Raji (cell line): ENCODE results near the gene HOXA2.

Experiments used
- POLR2A ChIP-seq: IDR thresholded peaks from 2 replicates; pipeline ENCODE4 v1.6.1; 2011; ENCODE audit warnings: low read depth, low read length, control low read depth; ENCODE audit not compliant: insufficient read depth

Gene HOXA2

DNA sequence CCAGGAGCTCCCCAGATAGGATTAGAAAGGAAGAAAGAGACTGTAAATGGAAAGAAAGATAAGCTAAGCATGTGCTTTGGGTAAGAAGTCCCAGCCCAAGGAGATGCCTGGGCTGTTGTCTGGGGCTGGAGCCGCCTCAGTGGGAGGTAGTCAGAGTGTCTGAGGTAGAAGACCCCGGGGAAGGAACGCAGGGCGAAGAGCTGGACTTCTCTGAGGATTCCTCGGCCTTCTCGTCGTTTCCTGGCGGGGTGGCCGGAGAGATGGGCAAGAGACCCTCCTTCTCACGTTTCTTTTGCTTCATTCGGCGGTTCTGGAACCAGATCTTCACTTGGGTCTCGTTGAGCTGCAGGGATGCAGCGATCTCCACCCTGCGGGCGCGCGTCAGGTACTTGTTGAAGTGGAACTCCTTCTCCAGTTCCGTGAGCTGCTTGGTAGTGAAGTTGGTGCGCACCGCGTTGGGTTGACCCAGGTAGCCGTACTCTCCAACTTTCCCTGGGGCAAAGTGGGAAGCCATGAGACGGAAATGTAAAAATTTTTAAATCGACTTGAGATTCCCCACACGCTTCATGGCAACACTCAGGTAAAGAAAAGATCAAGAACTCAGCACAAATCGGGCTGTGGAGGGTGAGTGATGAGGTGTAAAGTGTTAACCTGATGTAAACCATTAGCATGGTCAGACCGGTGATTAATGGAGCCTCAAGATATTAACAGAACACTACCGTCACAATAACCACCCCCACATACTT lies 8.0 kb downstream of the HOXA2 start:
- TF ChIP-seq POLR2A = no peak

DNA sequence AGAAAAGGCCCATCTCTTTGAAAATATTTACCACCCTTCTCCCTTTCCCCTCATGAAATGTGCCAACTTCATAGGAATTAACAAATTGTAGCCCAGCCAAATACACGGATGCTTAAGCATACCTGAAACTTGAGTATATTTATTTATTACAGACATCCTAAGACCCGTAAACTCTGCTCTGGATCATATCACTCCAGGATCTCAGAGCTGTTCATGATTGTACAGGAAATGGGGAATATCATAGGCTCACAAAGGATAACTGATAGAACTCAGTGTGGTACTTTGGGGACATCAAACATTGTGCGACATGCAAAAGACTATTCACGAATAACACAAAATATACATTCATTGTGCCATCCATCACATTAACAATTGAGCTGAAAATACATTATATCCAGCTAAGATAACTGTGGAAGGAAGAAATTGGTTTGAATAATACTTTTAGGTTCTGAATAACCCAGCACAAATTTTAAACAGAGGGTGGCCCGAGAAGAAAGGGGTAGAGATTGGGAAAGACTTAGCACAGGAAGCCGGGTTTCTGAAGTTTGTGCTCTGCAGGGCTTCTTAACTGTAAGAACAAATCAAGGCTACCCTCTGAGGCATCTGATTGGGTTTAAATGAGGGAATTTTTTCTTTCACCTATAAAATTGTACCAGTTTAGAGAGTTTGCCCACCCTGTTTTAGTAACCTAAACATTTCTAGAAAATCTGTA lies 9.1 kb downstream of the HOXA2 start:
- TF ChIP-seq POLR2A = no peak

DNA sequence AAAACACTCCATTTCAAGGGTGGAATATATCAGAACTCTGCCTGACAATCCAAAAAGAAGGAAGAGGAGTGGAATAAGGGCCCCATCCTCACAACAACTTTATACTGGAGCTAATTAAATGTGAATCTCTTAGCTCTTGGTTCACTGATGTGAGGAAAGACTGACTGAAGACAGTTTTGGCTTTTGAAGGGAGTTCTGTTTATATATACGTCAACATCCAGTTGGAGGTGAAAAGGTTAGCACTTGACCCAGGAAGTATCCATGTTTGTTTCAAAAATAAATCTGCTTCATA lies 9.7 kb downstream of the HOXA2 start:
- no peak for TF ChIP-seq POLR2A

DNA sequence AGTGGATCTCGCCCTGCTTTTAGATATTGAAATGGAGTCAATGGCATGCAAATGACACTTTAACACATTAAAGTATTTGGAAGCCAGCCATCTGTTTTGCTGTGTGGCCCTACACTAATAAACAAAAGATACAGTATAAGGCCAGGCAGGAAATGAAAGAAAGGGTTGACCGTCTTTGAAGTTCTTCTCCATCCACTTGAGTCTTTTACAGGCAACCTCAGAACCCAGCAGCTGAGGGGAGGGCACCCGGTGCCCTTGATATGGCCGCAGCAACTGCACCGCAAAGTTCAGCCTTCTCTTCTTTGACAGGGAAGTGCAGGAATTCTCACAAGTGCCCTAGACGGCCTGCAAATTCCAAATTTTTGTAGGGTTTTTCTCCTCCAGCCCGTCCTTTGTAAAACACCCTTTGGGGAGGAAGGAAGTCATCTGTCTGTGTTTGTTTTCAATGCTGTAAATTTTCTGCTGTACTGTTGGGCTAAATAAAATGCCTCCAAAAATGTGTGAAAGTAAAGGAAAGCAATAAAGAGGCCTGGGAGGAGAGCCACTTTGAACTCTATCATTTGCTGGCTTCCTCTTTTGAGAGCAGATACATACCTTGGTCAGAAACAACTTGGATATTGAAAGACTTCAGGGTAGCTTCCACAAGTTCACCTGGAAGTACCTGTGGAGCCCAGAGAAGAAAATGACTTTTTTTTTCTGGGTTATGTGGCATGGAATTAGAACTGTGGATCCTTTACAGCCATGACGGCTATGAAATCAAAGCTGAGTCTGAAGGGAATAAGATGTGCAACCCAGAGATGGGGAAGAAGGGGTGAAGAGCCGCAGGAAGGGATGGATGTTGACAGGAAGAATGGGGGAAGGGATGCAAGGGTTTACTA lies 10.3 kb downstream of the HOXA2 start:
- TF ChIP-seq POLR2A = no peak

DNA sequence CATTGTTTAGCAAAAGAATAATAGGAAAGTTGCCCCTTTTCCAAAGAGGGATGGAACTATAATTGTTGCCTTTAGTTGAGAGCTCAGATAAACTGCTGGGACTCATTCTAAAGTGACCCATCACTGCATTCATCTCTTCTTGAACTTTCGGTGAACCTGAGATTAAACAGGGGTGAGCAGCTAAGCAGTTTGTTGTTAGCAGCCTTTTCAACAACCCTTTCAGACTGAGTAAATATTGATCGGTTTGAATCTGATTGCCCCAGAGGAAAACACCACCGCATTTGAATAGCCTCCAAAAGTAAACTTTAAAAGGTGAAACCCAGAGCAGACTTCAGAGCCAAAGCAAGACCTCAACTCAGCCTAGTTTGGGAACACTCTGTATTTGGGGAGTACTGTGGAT lies 11.4 kb downstream of the HOXA2 start:
- TF ChIP-seq POLR2A = no peak

DNA sequence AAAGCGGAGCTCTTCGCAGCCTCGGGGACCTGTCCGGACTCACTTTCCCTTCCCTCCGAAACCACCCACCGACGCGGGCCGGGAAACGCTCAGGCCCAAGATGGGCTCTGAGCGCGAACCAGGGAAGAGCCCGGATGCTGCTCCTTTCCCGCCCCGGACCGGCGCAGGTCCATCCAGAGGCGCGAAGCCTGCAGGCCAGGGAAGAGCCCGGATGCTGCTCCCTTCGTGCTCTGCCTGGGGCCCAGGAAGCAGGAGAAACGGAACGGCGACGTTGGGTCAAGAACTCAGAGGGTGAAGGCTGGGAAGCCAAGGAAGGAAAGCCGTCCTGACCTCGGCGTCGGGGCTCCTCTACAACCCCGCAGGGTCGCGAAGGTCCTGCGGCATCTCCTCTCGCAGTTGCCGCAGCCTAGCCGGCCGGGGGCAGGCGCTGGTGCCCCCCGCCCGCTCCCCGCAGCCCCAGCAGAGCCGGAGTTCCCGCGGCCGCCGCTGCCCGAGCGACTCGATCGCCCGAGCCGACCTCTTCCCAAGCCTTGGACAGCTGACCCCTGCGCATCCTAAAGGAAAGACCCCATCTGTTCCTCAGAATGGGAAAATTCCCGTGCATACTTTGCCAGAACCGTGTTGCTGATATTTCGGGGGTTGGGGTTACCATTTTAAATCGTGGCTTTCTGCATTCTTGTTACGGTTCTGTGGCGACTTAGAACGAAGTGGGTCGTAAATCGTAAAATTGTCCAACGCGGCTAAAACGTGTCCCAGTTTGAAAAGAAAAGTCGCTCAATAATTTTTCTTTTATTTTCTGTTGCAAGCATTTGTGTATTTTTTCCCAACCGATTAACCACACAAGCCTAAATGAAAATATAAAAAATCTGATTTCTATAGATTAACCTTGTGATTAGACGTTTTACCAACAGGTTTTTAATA lies 14.2 kb downstream of the HOXA2 start:
- no peak for TF ChIP-seq POLR2A

DNA sequence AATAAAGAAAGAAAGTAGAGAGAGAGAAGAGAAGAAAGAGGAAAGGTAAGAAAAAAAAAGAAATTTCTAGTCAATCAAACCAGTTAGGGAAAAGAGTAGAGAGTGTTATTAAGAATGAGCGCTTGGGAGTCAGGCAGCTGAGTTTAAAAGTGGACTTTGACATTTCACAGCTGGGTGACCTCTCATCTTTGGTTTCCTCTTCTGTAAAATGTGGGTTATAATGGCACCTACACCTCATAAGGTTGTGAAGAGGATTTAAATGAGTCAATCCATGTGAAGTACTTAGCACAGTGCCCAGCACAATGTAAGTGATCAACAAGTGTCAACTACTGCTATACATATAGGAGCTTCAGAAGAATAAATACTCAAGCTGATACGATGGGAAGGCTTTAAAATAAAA lies 18.8 kb downstream of the HOXA2 start:
- no peak for TF ChIP-seq POLR2A

DNA sequence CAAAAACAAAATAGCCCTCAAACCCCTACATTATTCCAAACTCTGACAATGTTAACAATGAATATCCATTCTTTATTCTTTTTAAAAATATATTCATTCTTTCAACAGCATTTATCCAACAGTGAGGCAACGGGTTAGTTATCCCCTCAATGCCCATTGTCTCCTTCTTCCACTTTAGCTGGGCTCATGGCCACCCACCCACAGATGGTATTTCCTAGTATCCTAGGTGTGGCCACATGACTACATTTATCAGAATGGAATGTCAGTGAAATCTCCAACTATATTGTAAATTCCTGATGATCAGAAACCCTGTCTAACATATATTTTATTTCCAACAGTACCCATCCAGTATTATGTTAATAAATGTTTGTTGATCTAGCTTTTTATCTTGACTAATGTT lies 20.3 kb downstream of the HOXA2 start:
- no peak for TF ChIP-seq POLR2A

DNA sequence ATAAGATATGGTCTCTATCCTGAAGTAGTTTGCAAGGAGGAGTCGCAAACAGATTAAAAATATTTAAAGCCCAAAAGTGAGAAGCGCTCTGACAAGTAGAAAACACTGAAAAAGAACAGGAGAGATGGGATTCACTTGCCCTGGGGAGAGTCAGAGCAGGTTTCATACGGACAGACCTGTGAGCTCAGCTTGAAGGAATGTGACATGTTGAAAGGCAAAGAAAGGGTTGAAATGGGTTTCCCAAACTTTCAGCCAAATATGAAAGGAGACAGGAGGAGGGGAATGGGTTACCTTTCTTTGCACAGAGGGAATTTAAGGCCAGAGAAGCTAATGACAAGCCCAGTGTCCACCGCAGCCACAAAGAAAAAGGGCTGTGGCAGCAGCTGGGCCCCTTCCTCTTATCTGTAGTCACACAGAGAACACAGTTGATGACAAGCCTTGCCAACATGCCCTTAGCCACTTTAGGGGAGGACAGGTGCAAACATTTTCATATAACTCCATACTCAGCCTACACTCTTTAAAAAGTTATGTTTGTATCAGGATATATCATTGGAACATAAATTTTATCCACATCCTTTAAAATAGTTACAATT lies 21.5 kb downstream of the HOXA2 start:
- TF ChIP-seq POLR2A = no peak

DNA sequence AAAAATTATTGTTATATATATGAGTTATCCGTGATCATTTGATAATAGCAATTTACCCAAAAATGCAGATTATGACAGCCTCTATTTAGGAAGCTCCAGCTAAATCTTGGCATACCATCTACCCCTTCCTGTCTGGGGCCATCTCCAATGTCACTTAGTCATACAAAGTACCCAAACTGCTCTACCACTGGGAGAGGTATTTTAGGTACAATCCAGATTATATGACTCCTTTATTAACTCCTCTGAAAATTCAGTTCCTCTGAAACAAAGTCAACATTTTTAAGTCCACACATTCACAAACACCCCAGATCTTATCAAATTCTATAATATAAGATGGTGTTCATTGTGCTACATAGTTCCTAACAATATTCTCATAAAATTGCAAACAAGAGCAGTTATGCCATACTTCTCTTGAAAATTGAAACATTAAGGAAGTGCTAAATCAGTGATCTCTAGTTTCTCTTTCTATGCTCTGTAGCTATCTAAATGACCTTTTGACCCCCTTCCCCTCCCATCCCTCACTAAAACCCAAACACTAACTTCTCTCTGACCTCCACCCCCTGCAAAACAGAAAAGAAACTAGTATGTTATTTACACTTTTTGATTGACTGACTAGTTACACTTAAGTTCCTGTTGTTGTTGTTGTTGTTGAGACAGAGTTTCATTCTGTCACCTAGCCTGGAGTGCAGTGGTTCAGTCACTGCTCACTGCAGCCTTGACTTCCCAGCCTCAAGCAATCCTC lies 23.1 kb downstream of the HOXA2 start:
- TF ChIP-seq POLR2A = no peak

DNA sequence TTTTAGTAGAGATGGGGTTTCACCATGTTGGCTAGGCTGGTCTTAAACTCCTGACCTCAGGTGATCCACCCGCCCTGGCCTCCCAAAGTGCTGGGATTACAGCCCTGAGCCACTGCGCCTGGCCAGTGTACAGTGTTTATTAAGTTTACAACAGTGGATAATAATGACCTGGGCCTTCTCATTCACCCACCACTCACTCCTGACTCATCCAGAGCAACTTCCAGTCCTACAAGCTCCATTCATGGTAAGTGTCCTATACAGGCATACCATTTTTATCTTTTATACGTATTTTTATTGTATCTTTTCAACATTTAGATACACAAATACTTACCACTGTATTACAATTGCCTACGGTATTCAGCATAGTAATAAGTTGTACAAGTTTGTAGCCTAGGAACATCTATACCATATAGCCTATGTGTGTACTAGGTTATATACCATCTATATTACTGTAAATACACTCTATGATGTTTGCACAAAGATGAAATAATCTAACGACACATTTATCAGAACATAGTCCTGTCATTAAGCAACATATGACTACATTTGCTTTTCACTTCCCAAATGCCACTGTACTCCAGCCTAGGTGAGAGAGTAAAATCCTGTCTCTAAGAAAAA lies 23.8 kb downstream of the HOXA2 start:
- TF ChIP-seq POLR2A = no peak

DNA sequence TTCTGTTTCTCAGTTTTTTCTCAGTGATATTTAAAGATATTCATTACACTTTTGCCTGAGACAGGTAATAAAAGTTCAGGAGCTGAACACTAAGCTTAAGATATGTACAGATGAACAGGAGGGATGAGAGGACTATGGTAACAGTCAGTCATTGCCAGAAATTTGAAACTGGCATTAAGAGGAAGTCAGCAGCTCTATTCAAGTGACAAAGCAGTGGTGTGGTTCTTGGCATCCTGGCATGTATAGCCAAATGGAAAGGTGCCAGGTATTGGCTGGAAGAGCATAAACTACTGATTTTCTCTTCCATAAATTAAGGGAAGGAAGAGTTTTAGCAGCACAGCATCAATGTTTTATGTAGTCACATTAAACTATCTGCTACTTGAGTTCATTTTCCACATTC lies 29.4 kb downstream of the HOXA2 start:
- TF ChIP-seq POLR2A = no peak

DNA sequence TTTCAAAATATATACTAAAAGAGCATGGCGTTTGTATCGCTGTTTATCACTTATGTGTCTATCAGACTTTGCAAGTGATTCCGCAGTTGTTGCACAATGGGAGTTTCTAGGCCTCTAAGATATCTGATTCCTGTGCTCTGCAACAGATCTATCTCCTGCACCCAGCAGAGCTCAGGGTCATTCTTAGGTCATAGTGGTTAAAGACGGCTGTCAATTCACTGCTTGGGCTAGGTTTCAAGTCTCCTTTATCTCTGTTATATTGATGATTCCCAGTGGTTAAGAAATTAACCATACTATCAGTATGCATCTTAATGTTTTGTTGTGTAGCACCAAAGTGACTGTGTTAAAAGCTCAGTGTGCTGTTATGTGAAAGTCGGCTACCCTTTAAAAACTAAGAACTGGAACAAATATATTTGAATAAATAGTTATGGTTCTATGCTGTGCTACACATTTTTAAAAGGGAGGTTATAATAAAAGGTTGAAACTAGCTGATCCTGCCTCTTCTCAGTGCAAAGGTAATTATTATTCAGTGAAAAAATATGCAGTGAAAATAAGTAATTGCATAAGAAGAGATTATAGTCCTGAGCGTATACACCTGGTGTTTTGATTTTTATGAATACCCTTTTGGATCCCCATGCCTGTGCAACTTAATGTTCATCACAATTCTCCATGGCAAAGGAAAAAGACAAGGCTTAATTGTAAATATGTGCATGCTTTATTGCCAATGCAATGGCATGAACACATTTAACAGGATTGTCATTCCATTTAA lies 30.7 kb downstream of the HOXA2 start:
- no peak for TF ChIP-seq POLR2A
